Effector memory CD4-positive, alpha-beta T cell (primary cell): ENCODE data around the gene MICA.
A peak's percentile ranks its signal among the peaks of the same experiment; 100 is the strongest.
"Not testable (repeated sequence)": the region's sequence is repeated elsewhere in the genome, so short reads cannot be mapped to it uniquely, and the experiment has no call there.

Experiments used
- DNase-seq, 3 donors: peaks; one replicate each; pipeline ENCODE4 v3.0.0-alpha.2; 2020
- H3K27ac ChIP-seq: 2 replicates; pipeline ENCODE4 v1.7.0; 2013; ENCODE audit warnings: mild to moderate bottlenecking, low read length, moderate library complexity; ENCODE audit not compliant: insufficient read depth, poor library complexity, severe bottlenecking
- H3K27me3 ChIP-seq: replicated peaks from 2 replicates; pipeline ENCODE4 v1.7.0; 2013; ENCODE audit warnings: mild to moderate bottlenecking, low read length; ENCODE audit not compliant: insufficient read depth, control insufficient read depth, poor library complexity, severe bottlenecking
- H3K36me3 ChIP-seq: 2 replicates; pipeline ENCODE4 v1.7.0; 2013; ENCODE audit warnings: mild to moderate bottlenecking, low read length, moderate library complexity; ENCODE audit not compliant: control insufficient read depth, insufficient read depth
- H3K4me1 ChIP-seq: 2 replicates; pipeline ENCODE4 v1.7.0; 2013; ENCODE audit warnings: low read length, mild to moderate bottlenecking; ENCODE audit not compliant: control insufficient read depth, insufficient read depth, poor library complexity, severe bottlenecking
- H3K4me3 ChIP-seq: 2 replicates; pipeline ENCODE4 v1.7.0; 2013; ENCODE audit warnings: low read length, low read depth, mild to moderate bottlenecking; ENCODE audit not compliant: insufficient read depth, poor library complexity, severe bottlenecking
- H3K9me3 ChIP-seq: 2 replicates; pipeline ENCODE4 v1.7.0; 2013; ENCODE audit warnings: mild to moderate bottlenecking, low read length, moderate library complexity; ENCODE audit not compliant: control insufficient read depth

Gene MICA

GRCh38 chr6:31423550-31423949, 20.2 kb downstream of the MICA start:
- DNase-seq: no peak
- Histone ChIP-seq H3K27me3 (no peaks in the 10 kb centered on the region), H3K4me1 (no peaks in the 10 kb centered on the region), H3K9me3 (no peaks in the 10 kb centered on the region), H3K36me3 (no peaks in the 10 kb centered on the region), H3K27ac (no peak overlapping the region), H3K4me3 (no peak overlapping the region)

- no peak overlapping the region for H3K27ac ChIP-seq
- DNase-seq: no peak
- H3K36me3 ChIP-seq: no peaks in the 10 kb centered on the region
- no peak overlapping the region for H3K4me3 ChIP-seq
- no peaks in the 10 kb centered on the region for H3K9me3 ChIP-seq
- no peaks in the 10 kb centered on the region for H3K4me1 ChIP-seq
- H3K27me3 ChIP-seq: no peaks in the 10 kb centered on the region
Observed at GRCh38 chr6:31426395-31427354, 23.3 kb downstream of the MICA start.

GRCh38 chr6:31430449-31430848, 27.1 kb downstream of the MICA start:
- H3K36me3 ChIP-seq: no peaks in the 10 kb centered on the region
- H3K4me3 ChIP-seq: no peak overlapping the region
- no peaks in the 10 kb centered on the region for H3K27me3 ChIP-seq
- no peak for DNase-seq
- H3K9me3 ChIP-seq: no peaks in the 10 kb centered on the region
- H3K27ac ChIP-seq: no peak overlapping the region
- no peaks in the 10 kb centered on the region for H3K4me1 ChIP-seq

GRCh38 chr6:31435051-31435450, 31.7 kb downstream of the MICA start:
- not testable (repeated sequence) for DNase-seq, H3K4me1 ChIP-seq, H3K9me3 ChIP-seq, H3K4me3 ChIP-seq, H3K27ac ChIP-seq, H3K36me3 ChIP-seq, H3K27me3 ChIP-seq

- H3K4me1 ChIP-seq: no peaks in the 10 kb centered on the region
- H3K27ac ChIP-seq: no peak overlapping the region
- H3K9me3 ChIP-seq: peaks cover 5% of the 10 kb centered on the region
- H3K27me3 ChIP-seq: no peaks in the 10 kb centered on the region
- no peak overlapping the region for H3K4me3 ChIP-seq
- DNase-seq: no peak
- no peaks in the 10 kb centered on the region for H3K36me3 ChIP-seq
Observed at GRCh38 chr6:31438222-31438621, 34.8 kb downstream of the MICA start.

GRCh38 chr6:31438677-31439076, 35.3 kb downstream of the MICA start:
- peaks cover 5% of the 10 kb centered on the region for H3K9me3 ChIP-seq
- DNase-seq: no peak
- H3K4me1 ChIP-seq: no peaks in the 10 kb centered on the region
- H3K36me3 ChIP-seq: no peaks in the 10 kb centered on the region
- no peaks in the 10 kb centered on the region for H3K27me3 ChIP-seq
- H3K4me3 ChIP-seq: no peak overlapping the region
- H3K27ac ChIP-seq: no peak overlapping the region

GRCh38 chr6:31441365-31442267, 38.2 kb downstream of the MICA start:
- H3K4me3 ChIP-seq: no peak overlapping the region
- H3K4me1 ChIP-seq: no peaks in the 10 kb centered on the region
- DNase-seq: peak; percentile 59 to 73 (median 61)
- H3K27ac ChIP-seq: no peak overlapping the region
- no peaks in the 10 kb centered on the region for H3K27me3 ChIP-seq
- no peaks in the 10 kb centered on the region for H3K36me3 ChIP-seq
- peaks cover 5% of the 10 kb centered on the region for H3K9me3 ChIP-seq

- Histone ChIP-seq H3K27me3 (no peaks in the 10 kb centered on the region), H3K27ac (no peak overlapping the region), H3K9me3 (no peaks in the 10 kb centered on the region), H3K4me3 (no peak overlapping the region), H3K4me1 (no peaks in the 10 kb centered on the region), H3K36me3 (no peaks in the 10 kb centered on the region)
- no peak for DNase-seq
Observed at GRCh38 chr6:31446481-31446880, 43.1 kb downstream of the MICA start.

- not testable (repeated sequence) for H3K4me1 ChIP-seq, H3K27ac ChIP-seq, H3K36me3 ChIP-seq, H3K9me3 ChIP-seq, H3K27me3 ChIP-seq, H3K4me3 ChIP-seq, DNase-seq
Observed at GRCh38 chr6:31446999-31447789, 43.8 kb downstream of the MICA start.
